ENCODE measurements around the gene VPS33B.
A peak's percentile ranks its signal among the peaks of the same experiment; 100 is the strongest.

VPS33B gene

DNA sequence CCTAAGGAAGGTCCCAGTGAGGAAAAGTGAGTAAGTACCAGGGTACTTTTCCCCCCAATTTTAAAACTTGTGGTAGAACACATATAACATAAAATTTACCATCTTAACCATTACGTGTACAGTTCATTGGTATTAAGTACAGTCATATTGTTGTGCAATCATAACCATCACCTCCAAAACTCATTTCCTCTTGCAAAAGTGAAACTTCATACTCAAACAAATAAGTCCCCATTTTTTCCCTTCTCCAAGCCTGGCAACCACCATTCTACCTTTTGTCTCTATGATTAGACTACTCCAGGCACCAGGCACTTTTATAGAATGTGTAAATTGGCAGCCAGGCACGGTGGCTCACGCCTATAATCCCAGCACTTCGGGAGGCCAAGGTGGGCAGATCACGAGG is 40.3 kb downstream of the VPS33B start:
- peak; percentile 65 for DNase-seq (ENCODE audit: low read depth)
- TF ChIP-seq, protein P1, sequence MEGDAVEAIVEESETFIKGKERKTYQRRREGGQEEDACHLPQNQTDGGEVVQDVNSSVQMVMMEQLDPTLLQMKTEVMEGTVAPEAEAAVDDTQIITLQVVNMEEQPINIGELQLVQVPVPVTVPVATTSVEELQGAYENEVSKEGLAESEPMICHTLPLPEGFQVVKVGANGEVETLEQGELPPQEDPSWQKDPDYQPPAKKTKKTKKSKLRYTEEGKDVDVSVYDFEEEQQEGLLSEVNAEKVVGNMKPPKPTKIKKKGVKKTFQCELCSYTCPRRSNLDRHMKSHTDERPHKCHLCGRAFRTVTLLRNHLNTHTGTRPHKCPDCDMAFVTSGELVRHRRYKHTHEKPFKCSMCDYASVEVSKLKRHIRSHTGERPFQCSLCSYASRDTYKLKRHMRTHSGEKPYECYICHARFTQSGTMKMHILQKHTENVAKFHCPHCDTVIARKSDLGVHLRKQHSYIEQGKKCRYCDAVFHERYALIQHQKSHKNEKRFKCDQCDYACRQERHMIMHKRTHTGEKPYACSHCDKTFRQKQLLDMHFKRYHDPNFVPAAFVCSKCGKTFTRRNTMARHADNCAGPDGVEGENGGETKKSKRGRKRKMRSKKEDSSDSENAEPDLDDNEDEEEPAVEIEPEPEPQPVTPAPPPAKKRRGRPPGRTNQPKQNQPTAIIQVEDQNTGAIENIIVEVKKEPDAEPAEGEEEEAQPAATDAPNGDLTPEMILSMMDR (conservative IDR thresholded peaks at IDR 0.05; ENCODE audit: low read depth, low read length), result no peak
- H3K4me3 ChIP-seq (ENCODE audit: low read depth, low read length), result no peak overlapping the region

DNA sequence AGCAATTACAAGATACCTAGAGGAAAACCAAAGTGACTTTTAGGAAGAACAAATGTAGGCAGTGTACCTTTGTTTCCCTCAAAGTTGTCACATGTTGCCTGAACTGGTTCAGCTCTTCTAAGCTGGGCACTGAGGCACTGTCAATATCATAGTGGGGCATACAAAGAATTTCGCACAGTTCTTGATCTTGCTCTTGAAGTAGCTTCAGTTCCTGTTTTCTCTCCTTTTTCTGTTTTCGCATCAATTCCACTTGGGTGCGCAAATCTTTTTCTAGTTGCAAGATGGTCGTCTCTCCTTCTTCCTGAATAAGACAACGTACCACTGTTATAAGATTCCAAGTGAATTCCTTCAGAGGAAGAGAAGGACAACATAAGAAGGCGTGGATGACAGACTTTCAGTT is 40.7 kb downstream of the VPS33B start:
- no peak for DNase-seq (ENCODE audit: low read depth)
- TF ChIP-seq, protein P1 (conservative IDR thresholded peaks at IDR 0.05; ENCODE audit: low read depth, low read length), result no peak
- H3K4me3 ChIP-seq (ENCODE audit: low read depth, low read length), result no peak overlapping the region

DNA sequence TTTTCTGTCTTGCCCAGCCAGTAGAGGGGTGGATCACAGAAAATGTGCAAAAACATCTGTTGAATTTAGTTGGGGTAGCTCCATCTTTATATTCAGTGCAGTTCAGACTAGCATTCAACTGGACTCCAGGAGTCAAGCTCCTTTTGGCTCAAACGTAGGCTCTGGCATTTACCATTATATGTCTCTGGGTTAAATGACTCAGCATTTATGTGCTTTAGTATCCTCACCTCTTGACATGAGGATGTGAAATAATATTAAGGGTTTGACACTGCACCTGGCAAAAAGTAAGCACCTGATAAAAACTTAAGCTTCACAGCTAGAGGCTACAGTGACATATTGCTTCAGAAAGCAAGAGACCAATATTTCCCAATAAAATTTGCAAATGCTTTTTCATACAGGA is 42.8 kb downstream of the VPS33B start:
- H3K4me3 ChIP-seq (ENCODE audit: low read depth, low read length), result no peak overlapping the region
- TF ChIP-seq, protein P1 (conservative IDR thresholded peaks at IDR 0.05; ENCODE audit: low read depth, low read length), result no peak
- no peak for DNase-seq (ENCODE audit: low read depth)

DNA sequence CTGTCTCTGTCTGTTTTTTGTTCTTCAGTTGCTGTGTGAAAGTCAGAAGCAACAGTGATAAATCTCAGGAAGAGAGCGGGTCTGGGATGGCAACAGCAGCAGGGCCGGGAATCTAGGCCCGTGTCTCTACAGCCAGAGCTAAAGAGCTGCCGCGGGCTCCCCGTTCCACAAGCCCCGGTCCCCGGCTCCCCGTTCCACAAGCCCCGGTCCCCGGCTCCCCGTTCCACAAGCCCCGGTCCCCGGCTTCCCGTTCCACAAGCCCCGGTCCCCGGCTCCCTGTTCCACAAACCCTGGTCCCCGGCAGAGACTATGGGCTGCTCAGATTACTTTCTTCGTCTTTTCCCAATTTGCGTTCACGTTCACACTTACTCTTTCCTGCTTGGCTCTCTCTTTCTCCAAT is 48.2 kb downstream of the VPS33B start:
- TF ChIP-seq, protein P1 (conservative IDR thresholded peaks at IDR 0.05; ENCODE audit: low read depth, low read length), result no peak
- H3K4me3 ChIP-seq (ENCODE audit: low read depth, low read length), result no peak overlapping the region
- no peak for DNase-seq (ENCODE audit: low read depth)

DNA sequence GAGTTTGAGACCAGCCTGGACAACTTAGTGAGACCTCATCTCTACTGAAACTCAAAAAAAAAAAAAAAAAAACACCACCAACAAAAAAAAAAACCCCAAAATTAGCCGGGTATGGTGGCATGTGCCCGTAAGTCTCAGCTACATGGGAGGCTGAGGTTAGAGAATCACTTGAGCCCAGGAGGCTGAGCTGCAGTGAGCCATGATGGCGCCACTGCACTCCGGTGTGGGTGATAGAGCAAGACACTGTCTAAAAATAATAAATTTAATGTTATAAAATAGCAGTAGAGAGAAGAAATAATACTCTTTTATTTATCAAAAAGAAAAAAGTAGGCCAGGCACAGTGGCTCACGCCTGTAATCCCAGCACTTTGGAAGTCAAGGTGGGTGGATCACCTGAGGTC is 50.3 kb downstream of the VPS33B start:
- no peak for DNase-seq (ENCODE audit: low read depth)
- H3K4me3 ChIP-seq (ENCODE audit: low read depth, low read length), result no peak overlapping the region
- TF ChIP-seq, protein P1 (conservative IDR thresholded peaks at IDR 0.05; ENCODE audit: low read depth, low read length), result no peak

DNA sequence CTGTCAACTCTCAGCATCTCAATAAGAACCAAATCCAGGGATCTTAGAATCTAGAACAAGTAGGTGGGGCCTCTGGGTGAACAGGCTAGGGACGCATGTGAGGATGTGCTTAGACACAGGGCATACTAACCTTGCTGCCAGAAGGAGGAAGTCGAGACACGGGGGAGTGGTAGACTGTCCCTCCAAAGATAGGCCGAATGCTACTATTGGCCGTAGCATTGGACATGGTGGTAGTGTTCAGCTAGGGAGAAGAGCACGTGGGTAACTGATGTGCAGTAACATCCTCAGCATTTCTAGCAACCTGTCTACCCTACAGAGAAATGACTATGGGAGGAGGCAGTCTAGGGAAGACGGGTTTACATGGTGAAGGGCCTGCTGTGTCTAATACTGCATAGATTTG is 52.1 kb downstream of the VPS33B start:
- no peak overlapping the region for H3K4me3 ChIP-seq (ENCODE audit: low read depth, low read length)
- TF ChIP-seq, protein P1 (conservative IDR thresholded peaks at IDR 0.05; ENCODE audit: low read depth, low read length), result no peak
- no peak for DNase-seq (ENCODE audit: low read depth)

DNA sequence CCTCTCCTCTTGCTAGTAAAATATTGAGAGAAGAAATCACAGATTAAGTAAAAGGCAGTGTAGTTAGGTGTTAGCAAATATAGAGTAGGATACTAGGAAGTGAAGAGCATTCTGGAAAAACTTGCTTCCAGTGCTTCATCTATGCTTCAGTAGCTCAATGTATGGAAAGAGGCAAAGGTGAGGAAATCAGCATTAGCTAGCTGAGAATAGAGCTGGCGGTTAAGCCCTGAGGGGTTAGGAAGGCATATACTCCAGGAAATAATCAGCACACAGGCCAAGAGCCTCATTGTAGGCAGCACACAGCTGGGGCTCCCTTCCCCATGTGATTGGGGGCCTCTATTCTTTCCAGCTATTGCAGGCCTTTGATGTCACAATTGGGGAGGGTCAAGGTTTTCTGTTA is 54.0 kb downstream of the VPS33B start:
- TF ChIP-seq, protein P1 (conservative IDR thresholded peaks at IDR 0.05; ENCODE audit: low read depth, low read length), result no peak
- H3K4me3 ChIP-seq (ENCODE audit: low read depth, low read length), result no peak overlapping the region
- no peak for DNase-seq (ENCODE audit: low read depth)

Measured in choroid plexus epithelial cell (primary cell).